ENCODE data around the gene SPATA19.

The SPATA19 gene

DNA sequence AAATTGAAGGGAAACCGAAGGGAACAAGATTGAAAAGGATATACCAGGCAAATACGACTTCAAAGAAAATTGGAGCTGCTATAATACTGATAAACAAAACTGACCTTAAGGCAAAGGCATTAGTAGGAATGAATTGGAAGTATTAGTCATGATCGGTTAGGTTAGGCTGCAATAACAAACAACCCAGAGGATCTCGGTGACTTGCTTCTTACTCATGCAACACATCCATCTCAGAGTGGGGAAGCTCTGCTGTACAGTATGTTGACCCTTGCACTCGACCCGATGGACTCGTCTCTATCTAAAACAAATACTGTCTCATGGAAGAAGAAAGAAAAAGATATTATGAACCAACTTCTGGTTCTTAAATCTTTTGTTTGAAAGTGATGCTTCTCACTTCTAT lies 42.3 kb downstream of the SPATA19 start:
- no peaks in the 10 kb centered on the region for H3K36me3 ChIP-seq (ENCODE audit: insufficient read depth, low read length)
- H3K4me1 ChIP-seq (ENCODE audit: insufficient read depth, low read length) = no peaks in the 10 kb centered on the region
- H3K27me3 ChIP-seq (ENCODE audit: insufficient read depth, low read length) = peaks cover 2% of the 10 kb centered on the region
- no peaks in the 10 kb centered on the region for H3K9me3 ChIP-seq (ENCODE audit: low read length)
- H3K4me3 ChIP-seq (ENCODE audit: low read length) = no peak overlapping the region
- no peak overlapping the region for H2AFZ ChIP-seq (ENCODE audit: low read depth, low read length)

DNA sequence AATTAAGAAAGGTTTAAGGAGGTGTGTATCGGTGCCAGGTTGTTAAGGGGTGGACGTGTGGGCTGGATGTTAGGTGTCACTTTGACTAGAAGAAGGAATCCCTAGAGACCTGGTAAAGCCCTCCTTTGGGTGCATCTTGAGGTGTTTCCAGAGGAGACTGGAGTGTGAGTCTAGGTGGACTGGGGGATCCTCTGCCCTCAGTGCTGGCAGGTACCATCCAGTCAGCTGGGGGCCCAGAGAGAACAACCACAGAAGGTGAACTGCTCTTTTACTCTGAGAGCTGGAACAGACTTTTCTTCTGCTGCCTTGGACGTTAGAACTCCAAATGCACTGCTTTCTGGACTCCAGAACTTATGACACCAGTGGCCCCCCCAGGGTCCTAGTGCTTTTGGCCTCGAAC lies 44.0 kb downstream of the SPATA19 start:
- no peak overlapping the region for H2AFZ ChIP-seq (ENCODE audit: low read depth, low read length)
- no peaks in the 10 kb centered on the region for H3K36me3 ChIP-seq (ENCODE audit: insufficient read depth, low read length)
- H3K27me3 ChIP-seq (ENCODE audit: insufficient read depth, low read length) = peaks cover 2% of the 10 kb centered on the region
- H3K4me1 ChIP-seq (ENCODE audit: insufficient read depth, low read length) = no peaks in the 10 kb centered on the region
- H3K9me3 ChIP-seq (ENCODE audit: low read length) = no peaks in the 10 kb centered on the region
- no peak overlapping the region for H3K4me3 ChIP-seq (ENCODE audit: low read length)

DNA sequence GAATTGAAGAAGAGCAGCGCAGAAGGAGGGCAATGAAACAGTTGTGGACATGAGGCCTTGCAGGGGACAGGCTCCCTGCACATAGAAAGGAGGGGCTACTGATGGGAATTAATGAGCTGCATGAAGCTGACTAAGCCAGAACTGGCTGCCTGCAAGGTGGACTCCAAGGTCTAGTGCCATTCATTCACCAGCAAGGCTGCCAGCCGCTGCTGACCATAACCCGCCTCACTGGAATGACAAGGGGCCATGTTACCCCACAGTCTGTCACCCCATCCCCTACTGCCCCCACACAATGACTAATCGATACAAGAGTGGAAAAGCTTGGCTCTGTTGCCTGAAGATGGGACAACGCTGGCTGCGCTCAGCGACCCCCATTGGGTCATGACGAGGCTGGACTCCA lies 44.6 kb downstream of the SPATA19 start:
- Histone ChIP-seq H3K36me3 (ENCODE audit: insufficient read depth, low read length) (no peaks in the 10 kb centered on the region), H3K9me3 (ENCODE audit: low read length) (no peaks in the 10 kb centered on the region), H3K4me3 (ENCODE audit: low read length) (no peak overlapping the region), H2AFZ (ENCODE audit: low read depth, low read length) (no peak overlapping the region), H3K27me3 (ENCODE audit: insufficient read depth, low read length) (peaks cover 2% of the 10 kb centered on the region), H3K4me1 (ENCODE audit: insufficient read depth, low read length) (no peaks in the 10 kb centered on the region)

DNA sequence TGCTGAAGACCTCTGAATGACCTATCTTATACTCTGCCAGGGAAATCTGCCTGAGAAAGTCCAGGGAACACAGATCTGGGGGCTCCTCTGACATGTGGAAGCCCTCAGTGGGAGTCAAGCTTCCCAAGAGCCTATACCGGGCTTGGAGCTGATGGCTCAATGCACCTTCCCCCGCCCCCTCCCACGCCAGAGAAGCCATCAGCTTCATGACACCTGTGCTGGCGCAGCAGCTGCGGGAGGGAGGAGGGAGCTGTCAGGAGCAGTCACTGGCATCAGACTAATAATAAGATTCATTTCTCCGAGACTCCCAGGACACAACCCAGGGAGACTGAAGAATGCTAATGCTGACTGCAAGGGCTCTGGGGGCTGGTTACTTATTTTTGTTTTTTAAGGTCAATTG lies 47.8 kb downstream of the SPATA19 start:
- H3K27me3 ChIP-seq (ENCODE audit: insufficient read depth, low read length) = peaks cover 2% of the 10 kb centered on the region
- H3K4me3 ChIP-seq (ENCODE audit: low read length) = no peak overlapping the region
- no peak overlapping the region for H2AFZ ChIP-seq (ENCODE audit: low read depth, low read length)
- no peaks in the 10 kb centered on the region for H3K4me1 ChIP-seq (ENCODE audit: insufficient read depth, low read length)
- no peaks in the 10 kb centered on the region for H3K9me3 ChIP-seq (ENCODE audit: low read length)
- no peaks in the 10 kb centered on the region for H3K36me3 ChIP-seq (ENCODE audit: insufficient read depth, low read length)

GRCh38 chr11:133796043-133796795 lies 49.1 kb downstream of the SPATA19 start:
- Histone ChIP-seq H2AFZ (ENCODE audit: low read depth, low read length) (no peak overlapping the region), H3K27me3 (ENCODE audit: insufficient read depth, low read length) (peaks cover under 1% of the 10 kb centered on the region), H3K9me3 (ENCODE audit: low read length) (no peaks in the 10 kb centered on the region), H3K4me3 (ENCODE audit: low read length) (no peak overlapping the region), H3K4me1 (ENCODE audit: insufficient read depth, low read length) (no peaks in the 10 kb centered on the region), H3K36me3 (ENCODE audit: insufficient read depth, low read length) (no peaks in the 10 kb centered on the region)

- no peak overlapping the region for H3K4me3 ChIP-seq (ENCODE audit: low read length)
- no peaks in the 10 kb centered on the region for H3K27me3 ChIP-seq (ENCODE audit: insufficient read depth, low read length)
- no peak overlapping the region for H2AFZ ChIP-seq (ENCODE audit: low read depth, low read length)
- no peaks in the 10 kb centered on the region for H3K4me1 ChIP-seq (ENCODE audit: insufficient read depth, low read length)
- no peaks in the 10 kb centered on the region for H3K36me3 ChIP-seq (ENCODE audit: insufficient read depth, low read length)
- H3K9me3 ChIP-seq (ENCODE audit: low read length) = no peaks in the 10 kb centered on the region
Measured at GRCh38 chr11:133795088-133795487, 50.2 kb downstream of the SPATA19 start.

- H3K4me1 ChIP-seq (ENCODE audit: insufficient read depth, low read length) = no peaks in the 10 kb centered on the region
- no peaks in the 10 kb centered on the region for H3K9me3 ChIP-seq (ENCODE audit: low read length)
- no peaks in the 10 kb centered on the region for H3K36me3 ChIP-seq (ENCODE audit: insufficient read depth, low read length)
- no peak overlapping the region for H3K4me3 ChIP-seq (ENCODE audit: low read length)
- H3K27me3 ChIP-seq (ENCODE audit: insufficient read depth, low read length) = no peaks in the 10 kb centered on the region
- no peak overlapping the region for H2AFZ ChIP-seq (ENCODE audit: low read depth, low read length)
Measured at GRCh38 chr11:133794205-133794604, 51.1 kb downstream of the SPATA19 start.

GRCh38 chr11:133793271-133794035 lies 51.9 kb downstream of the SPATA19 start:
- no peak overlapping the region for H3K4me3 ChIP-seq (ENCODE audit: low read length)
- no peak overlapping the region for H2AFZ ChIP-seq (ENCODE audit: low read depth, low read length)
- no peaks in the 10 kb centered on the region for H3K36me3 ChIP-seq (ENCODE audit: insufficient read depth, low read length)
- H3K27me3 ChIP-seq (ENCODE audit: insufficient read depth, low read length) = no peaks in the 10 kb centered on the region
- H3K9me3 ChIP-seq (ENCODE audit: low read length) = no peaks in the 10 kb centered on the region
- no peaks in the 10 kb centered on the region for H3K4me1 ChIP-seq (ENCODE audit: insufficient read depth, low read length)

DNA sequence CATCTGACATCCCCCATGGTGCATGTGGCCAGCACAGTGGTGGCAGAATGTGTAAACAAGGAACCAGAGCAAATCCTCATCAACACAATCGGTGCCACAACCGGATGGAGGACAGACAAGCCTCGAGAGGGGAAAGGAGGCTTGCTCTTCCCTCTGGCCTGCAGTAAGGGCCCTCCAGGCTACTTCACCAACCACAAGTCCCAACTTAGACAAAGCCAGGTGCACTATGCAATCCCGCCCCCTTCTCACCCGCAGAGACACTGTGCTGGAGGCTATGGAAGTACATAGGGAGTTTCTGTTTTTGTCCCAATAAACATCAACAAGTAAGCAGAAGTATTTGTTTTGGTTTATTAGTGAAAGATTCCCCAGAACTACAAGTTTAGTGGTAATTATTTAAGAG lies 54.3 kb downstream of the SPATA19 start:
- Histone ChIP-seq H3K27me3 (ENCODE audit: insufficient read depth, low read length) (peaks cover 2% of the 10 kb centered on the region), H2AFZ (ENCODE audit: low read depth, low read length) (no peak overlapping the region), H3K4me3 (ENCODE audit: low read length) (no peak overlapping the region), H3K36me3 (ENCODE audit: insufficient read depth, low read length) (no peaks in the 10 kb centered on the region), H3K4me1 (ENCODE audit: insufficient read depth, low read length) (no peaks in the 10 kb centered on the region), H3K9me3 (ENCODE audit: low read length) (no peaks in the 10 kb centered on the region)

All from neuron (in vitro differentiated cells).